GM03348 (cell line): ENCODE results near the gene PPIP5K2.
"Not testable (repeated sequence)": the region's sequence is repeated elsewhere in the genome, so short reads cannot be mapped to it uniquely, and the experiment has no call there.

ENCODE experiments used
- DNase-seq: peaks from one replicate; pipeline ENCODE4 v3.0.0; 2012; ENCODE audit warnings: low spot score

Gene PPIP5K2

DNA sequence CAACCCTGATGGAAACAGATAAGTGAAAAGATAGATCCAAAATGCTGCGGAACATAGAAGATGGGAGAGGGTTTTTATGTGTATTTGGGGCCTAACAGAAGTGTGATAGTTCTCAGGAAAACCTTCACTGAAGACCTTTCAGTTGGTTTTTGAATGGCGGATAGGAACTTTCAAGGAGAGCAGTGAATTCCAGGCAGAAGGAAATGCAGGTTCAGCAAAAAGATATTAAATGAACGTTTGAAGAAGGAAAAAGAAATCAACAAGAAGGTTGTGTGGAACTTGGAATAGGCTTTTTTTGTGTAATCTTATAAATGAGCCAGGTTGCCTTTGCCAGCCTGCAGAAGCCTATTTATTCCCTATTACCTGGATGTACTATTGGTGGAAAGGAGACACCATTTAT is 2.1 kb downstream of the PPIP5K2 start:
- DNase-seq = no peak

DNA sequence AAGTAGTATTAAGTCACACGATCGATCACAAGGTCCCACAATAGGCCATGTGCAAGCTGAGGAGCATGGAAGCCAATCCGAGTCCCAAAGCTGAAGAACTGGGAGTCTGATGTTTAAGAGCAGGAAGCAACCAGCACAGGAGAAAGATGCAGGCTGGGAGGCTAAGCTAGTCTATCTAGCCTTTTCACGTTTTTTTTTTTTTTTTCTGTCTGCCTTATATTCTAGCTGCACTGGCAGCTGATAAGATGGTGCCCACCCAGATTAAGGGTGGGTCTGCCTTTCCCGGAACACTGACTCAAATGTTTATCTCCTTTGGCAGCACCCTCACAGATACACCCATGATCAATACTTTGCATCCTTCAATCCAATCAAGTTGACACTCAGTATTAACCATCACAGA is 6.5 kb downstream of the PPIP5K2 start:
- DNase-seq = no peak

DNA sequence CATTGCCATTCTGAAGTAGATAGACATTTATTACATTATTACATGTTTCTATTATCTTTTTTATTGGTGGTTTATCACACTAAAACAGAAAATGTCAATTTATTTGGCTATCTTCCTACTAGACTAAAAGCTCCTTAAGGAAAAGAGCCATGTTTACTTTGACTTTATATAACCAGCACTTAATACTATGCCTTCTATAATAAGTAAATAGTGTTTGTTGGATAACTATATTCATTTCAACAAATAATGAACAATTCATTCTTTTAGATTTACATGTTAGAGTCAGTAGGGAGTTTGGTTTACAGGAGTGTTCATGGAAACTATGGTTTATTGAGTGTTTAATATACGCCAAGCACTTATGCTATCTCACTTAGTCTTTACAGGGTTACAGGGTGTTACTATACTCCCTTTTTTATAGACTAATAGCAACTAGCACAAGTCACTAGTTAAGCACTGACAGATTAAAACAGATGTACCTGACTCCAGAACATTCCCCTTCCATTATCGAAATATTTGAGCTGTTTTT is 7.3 kb downstream of the PPIP5K2 start:
- DNase-seq = no peak

DNA sequence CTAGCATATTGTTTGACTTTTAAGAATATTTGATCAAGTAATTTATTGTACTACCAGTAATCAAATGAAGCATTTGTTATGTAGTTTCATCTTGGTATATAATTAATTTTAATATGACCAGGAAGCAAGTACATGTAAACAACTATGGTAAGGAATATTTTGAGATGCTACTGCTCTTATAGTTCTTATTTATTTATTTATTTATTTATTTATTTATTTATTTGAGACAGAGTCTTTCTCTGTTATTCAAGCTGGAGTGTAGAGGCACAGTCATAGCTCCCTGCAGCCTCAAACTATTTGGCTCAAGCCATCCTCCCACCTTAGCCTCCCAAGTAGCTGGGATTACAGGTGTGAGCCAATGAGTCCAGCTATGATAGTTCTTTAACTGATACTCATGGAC is 8.1 kb downstream of the PPIP5K2 start:
- DNase-seq = no peak

DNA sequence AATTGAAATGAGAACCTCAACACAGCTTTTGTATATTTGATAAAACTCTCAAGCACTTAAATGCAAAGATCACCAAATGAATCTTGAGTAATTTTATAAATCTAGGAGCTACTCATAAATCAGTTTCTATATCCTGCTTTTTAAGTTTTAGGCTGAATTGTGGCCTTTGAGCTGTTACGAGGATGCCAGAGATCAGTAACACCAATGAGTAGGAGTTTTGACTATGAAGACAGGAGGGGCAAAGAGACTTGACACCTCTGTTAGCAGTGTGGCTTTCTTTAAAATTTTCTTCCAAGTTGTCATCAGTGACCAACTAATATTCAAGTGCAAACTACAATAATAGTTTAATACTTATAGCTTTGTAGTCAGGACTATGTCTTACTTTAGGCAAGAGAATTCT is 12.6 kb downstream of the PPIP5K2 start:
- DNase-seq = no peak

DNA sequence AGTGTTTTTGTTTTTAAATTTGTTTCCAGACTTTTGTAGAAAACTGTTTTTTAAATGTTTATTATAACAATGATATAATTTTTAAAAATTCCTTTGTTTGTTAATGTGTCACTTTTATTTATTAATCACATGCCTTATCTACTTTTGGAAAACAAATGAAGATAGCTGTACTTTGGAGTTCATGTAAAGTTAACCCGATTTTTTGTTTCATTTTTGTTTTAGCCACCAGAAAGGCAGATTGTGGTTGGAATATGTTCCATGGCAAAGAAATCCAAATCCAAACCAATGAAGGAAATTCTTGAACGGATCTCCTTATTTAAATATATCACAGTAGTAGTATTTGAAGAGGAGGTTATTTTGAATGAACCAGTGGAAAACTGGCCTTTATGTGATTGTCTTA is 13.1 kb downstream of the PPIP5K2 start:
- DNase-seq = no peak

DNA sequence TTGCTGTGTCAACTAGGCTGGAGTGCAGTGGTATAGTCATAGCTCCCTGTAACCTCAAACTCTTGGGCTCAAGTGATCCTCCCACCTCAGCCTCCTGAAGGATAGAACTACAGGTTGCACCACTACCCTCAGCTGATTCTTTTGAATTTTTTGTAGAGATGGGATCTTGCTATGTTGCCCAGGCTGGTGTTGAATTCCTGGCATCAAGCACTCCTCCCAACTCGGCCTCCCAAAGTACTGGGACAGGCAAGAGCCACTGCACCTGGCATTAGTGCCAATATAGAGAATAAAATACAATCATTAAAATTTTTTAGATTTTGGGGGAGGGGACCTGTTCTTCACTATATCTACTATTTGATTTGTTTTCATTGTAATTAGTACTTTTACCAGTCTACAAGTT is 15.4 kb downstream of the PPIP5K2 start:
- DNase-seq = no peak

DNA sequence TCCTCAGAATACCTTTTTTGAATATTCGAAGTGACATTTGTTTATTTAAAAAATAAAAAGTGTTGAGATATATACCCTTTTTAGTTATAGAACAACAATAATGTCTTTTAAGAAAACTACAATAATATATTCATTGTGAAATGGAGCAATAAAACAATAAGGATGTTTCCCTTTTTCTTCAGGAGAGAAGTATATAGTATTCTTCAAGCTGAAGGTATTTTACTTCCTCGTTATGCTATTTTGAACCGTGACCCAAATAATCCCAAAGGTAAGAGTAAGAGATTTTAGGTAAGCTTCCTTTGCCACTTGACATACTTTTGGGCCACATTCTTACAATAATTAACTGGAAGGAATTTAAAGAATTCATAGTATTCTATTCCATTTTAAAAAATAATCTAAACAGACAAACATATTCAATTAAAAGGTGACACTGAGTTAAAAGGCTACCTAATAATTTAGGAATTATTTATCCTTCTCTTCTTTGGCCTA is 18.1 kb downstream of the PPIP5K2 start:
- no peak for DNase-seq

DNA sequence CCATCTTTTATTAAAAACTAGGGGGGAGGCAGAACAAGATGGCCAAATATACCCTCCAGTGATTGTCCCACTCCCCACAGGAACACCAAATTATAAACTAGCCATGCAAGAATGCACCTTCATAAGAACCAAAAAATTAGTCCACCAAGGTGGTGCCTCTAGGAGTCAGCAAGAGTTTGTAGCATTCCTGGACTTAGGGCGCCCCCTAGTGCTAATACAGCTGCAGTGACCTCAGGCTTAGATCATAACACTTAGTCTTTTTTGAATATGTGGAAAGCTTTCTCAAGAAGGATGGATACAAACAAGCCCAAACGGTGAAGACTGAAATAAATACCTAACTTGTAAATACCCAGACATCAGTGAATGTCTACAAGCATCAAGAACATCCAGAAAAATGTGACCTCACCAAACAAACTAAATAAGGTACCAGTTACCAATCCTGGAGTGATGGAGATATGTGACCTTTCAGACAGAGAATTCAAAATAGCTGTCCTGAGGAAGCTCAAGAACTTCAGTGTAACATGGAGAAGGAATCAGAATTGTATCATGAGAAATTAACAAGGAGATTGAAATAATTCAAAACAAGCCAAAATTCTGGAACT is 19.3 kb downstream of the PPIP5K2 start:
- DNase-seq = peak; percentile 83

DNA sequence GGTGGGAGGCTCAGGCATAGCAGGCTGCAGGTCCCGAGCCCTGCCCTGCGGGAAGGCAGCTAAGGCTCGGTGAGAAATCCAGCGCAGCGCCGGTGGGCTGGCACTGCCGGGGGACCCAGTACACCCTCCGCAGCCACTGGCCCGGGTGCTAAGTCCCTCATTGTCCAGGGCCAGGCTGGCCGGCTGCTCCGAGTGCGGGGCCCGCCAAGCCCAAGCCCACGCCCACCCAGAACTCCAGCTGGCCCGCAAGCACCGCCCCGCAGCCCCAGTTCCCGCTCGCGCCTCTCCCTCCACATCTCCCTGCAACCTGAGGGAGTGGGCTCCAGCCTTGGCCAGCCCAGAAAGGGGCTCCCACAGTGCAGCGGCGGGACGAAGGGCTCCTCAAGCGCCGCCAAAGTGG is 22.0 kb downstream of the PPIP5K2 start:
- DNase-seq = not testable (repeated sequence)

DNA sequence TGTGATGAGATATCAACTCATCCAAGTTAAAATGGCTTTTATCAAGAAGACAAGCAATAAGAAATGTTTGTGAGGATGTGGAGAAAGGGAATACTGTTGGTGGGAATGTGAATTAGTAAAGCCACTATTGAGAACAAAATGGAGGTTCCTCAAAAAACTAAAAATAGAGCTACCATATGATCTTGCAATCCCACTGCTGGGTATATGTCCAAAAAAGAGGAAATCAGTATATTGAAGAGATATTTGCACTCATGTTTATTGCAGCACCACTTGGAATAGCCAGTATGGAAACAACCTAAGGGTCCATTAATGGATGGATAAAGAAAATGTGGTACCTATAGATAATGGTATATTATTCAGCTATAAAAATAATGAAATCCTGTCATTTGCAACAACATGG is 25.1 kb downstream of the PPIP5K2 start:
- no peak for DNase-seq

DNA sequence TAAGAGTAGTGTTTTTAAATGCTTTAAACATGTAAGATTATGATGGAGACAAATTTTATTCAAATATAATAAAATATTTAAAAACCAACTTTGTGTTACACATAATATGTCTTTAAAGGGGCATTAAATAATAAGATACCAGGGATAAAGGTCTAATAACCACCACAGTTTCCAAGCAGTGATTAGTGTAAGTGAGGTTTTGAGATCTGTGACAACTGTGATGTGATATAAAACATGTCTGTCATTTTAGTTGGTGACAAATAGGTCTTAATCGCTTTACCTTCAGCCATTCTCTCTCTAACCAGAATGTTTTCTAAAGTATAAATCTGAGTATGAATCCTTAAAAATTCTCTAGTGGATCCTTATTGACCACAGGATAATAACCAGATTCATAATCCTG is 28.1 kb downstream of the PPIP5K2 start:
- no peak for DNase-seq

DNA sequence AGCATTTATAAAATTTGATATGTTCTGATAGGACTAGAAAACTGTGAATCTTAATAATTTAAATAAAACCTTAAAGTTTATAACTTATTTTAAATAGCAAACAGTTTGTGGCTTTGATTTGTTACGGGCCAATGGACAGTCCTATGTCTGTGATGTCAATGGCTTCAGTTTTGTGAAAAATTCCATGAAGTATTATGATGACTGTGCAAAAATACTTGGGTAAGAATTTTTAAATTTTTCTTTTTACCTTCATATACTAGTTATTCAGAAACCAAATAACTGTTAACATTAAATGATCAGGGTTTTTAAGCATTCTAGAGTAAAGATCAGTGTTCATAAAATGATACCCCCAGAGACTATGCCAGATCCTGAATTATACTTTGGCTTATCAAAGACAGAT is 31.1 kb downstream of the PPIP5K2 start:
- DNase-seq = no peak

DNA sequence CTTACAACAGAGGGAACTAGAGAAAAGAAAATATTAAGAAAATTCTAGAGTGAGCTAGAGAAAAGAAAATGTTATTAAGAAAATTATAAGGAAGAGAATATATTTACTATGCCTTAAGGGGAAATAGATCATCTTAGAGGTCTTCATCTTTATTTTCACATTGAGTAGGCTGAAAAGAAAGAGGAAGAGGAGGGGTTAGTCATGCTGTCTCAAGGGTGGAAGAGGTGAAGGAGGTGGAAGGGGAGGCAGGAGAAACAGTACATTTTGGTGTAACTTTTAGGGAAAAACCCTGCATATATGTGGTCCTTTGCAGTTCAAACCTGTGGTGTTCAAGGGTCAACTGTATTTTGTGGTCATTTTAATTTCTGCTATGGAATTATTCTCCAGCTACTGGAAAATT is 46.6 kb downstream of the PPIP5K2 start:
- DNase-seq = no peak

DNA sequence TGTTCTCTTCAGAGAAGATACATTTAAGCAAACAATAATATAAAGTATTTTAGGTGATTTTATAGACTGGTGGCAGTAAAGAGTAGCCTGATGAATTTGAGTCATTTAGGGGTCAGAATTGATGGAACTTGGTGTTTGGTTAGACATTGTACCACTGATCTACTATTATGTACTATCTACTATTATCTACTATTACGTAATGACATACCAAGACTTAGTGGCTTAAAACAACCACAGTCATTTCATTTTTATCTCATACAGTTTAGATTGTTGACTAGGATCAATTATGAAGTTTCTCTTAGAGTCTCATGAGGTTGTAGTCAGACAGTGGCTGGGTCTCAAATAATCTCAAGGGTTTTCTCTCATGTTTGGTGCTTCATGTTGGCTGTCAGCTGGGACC is 54.0 kb downstream of the PPIP5K2 start:
- no peak for DNase-seq

DNA sequence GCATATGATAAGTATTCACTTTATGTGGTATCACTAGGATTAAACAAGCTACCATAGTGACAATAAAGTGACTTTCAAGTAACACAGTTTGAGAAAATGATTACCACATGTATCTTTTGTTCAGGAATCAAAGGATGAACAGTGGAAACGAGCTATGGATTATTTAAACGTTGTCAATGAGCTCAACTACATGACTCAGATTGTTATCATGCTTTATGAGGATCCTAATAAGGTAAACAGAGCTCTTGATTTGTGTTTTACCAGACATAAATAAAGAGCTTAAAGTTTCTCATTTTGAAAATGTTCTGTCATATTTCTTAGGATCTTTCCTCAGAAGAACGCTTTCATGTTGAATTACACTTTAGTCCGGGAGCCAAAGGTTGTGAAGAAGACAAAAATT is 57.4 kb downstream of the PPIP5K2 start:
- DNase-seq = no peak

DNA sequence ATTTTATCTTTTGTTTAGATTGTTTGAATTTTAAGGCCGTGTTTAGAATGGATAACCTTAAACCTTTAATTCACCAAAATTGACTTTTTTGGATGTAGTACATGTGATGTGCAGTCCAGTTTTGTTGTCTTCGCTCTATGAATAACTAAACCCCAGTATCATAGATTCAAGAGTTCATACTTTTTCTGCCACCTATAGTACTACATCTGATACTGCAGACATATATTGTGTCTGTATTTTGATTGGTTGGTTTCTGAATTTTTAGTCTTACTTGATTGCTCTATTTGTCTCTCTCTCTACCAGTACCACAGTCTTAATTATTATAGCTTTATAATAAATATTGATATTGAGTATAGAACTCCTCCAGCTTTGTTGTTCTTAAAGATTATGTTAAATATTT is 58.1 kb downstream of the PPIP5K2 start:
- DNase-seq = no peak

DNA sequence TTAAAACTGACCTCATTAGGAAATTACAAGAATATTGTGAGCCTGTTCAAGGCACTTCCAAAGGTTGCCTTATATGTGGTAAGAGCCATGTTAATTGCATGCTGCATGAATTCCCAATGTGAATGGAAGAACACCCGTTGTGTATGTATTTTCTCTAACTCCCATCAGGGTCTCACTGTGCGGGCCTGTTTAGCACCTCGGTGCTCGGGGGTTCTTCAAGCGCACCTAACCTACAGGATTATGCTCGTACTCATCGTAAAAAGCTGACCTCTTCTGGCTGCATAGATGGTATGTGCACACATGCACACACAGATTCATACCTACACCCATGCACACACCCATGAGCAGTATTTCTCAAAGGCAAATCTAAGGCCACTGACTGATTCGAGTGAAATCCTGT is 66.1 kb downstream of the PPIP5K2 start:
- no peak for DNase-seq

DNA sequence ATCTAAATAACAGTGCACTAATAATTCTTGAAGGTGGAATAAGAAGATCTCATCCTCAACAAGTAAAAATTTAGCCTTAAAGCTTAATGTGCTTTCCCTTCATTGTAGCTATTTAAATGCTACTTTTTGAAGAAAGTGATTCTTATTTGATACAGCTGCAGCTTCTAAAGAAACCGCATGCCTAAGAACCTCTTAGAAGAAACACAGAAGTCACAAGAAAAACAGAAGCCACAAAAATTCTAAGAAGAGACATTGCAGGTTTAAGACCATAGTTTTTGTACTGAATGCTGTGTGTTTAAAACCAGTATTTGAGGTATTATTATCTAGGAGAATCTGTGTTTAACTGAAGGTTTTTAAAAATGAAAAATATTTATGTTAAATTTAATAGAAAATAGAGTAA is 68.3 kb downstream of the PPIP5K2 start:
- no peak for DNase-seq

DNA sequence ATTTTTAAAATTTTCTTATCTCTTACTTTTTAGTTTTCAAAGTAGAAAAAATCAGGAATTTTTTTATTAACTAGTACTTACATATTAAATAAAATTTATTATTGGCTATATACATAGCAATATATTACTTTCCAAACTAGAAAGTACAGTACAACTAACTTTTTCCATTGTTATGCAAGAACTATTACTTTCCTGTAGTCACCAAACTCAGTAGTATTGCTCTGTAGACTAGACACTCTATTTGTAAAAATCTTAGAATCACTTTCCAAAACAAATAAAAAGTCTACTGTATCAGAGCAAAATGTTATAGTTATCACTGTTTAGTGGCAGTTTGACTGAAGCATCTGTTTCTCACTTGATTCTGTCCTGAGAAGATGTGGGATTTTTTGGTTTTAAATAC is 83.1 kb downstream of the PPIP5K2 start:
- no peak for DNase-seq

DNA sequence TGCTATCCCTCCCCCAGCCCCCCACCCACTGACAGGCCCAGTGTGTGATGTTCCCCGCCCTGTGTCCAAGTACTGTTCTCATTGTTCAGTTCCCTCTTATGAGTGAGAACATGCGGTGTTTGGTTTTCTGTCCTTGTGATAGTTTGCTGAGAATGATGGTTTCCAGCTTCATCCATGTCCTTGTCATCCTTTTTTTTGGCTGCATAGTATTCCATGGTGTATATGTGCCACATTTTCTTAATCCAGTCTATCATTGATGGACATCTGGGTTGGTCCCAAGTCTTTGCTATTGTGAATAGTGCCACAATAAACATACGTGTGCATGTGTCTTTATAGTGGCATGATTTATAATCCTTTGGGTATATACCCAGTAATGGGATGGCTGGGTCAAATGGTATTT is 84.9 kb downstream of the PPIP5K2 start:
- not testable (repeated sequence) for DNase-seq

DNA sequence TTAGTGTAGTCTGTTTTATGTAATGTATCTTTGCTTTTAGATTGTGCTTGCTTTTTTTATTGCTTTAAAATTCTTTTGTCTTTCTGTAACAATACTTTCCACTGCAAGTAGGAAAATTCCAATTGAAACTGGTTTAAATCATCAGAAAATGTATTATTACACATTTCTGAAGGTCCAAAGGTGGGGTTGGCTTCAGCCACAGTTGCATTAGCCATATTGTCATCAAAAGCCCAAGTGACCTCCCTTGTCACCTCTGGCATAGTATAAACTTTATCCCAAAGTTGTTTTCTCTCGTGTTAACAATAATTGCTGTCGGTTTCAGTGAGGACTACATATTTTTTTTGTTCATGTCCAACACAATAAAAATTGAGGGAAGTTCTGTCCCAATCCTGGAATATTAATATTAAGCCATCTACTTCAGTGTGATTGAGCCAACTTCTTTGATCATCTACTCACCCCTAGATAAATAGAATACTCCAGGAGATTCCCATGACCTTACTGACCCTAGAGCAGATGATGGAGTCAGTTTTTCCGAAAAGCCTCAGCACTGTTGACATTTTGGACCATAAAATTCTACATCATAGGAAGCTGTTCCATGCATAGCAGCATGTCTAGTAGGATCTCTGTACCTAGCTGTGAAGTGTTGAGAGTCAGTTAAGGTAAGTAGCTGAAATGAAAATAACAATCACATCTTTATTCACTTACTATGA is 86.0 kb downstream of the PPIP5K2 start:
- no peak for DNase-seq

DNA sequence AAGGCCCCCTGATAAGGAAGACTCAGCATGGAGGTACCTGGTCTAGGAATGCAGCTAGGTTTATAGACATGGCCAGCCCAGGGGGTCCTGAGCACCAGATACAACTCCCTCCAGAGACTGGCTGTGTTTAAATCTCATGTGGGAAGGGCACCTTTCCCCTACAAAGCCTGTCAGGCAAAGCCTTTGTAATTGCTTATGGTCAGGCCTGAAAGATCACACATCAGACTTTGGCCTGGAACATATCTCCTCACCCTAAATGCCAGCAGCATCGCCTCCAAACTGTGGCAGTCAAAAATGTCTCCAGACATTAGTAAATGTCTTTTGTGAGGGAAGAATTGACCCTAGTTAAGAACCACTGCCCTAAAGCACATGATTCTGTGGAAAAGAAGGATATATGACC is 86.9 kb downstream of the PPIP5K2 start:
- no peak for DNase-seq

DNA sequence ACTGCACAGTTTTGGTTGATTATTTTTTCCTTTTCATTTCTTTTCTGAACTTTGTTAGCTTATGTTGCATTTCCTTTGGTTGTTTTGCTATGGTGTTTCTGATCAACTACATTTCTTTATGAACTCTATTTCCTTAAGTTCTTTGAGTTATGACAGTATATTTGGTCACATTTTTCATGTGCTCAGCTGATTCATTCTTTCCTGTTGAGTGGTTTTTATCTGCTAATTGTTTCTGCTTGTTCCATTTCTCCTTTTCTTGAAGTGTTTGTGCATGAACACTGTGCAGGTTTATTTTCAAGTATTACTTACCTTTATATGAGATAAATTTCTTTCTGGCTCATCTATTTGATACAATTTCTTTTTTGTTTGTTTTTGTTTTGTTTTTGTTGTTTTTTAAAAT is 87.6 kb downstream of the PPIP5K2 start:
- DNase-seq = peak; percentile 13
